HEK293 (cell line): Measurements from ENCODE around the gene SLC9A9.

Experiments used
- CTCF ChIA-PET: fragments of 350-600 bp; formaldehyde crosslinking; extraction: SDS; loops from one replicate; lab custom pipeline; 2021; ENCODE audit warnings: antibody characterized with exemption; lab: Yijun Ruan, JAX
- POLR2A ChIA-PET: fragments of 300-600 bp; formaldehyde crosslinking; extraction: SDS; loops from one replicate; lab custom pipeline; 2020; ENCODE audit warnings: antibody characterized with exemption, inconsistent platforms; lab: Yijun Ruan, JAX
- H3K27ac ChIP-seq: fragments of 200-500 bp; sonication (Bioruptor generic); 2 replicates; pipeline ENCODE4 v1.5.1; 2014; ENCODE audit warnings: low read depth, low read length, control low read depth, inconsistent platforms; ENCODE audit errors: extremely low read depth
- H3K36me3 ChIP-seq, 2 experiments: fragments of 200-500 bp in 1 of 2; sonication (Bioruptor generic) in 1 of 2; 1 replicate in 1 of 2; 2 replicates in 1 of 2; pipeline ENCODE4 v1.5.1; 2014 to 2017; ENCODE audit warnings: inconsistent platforms in 2 of 2, low read length in 2 of 2; ENCODE audit not compliant: control insufficient read depth in 2 of 2, insufficient read depth in 1 of 2
- H3K4me1 ChIP-seq: fragments of 200-500 bp; sonication (Bioruptor generic); 2 replicates; pipeline ENCODE4 v1.5.1; 2014; ENCODE audit warnings: mild to moderate bottlenecking, low read length, inconsistent platforms; ENCODE audit not compliant: control insufficient read depth, insufficient read depth
- H3K4me3 ChIP-seq: 2 replicates; pipeline ENCODE4 v1.5.1; 2011; ENCODE audit warnings: low read depth, mild to moderate bottlenecking, control low read depth, low read length, moderate library complexity
- H3K9me3 ChIP-seq: fragments of 200-500 bp; sonication (Bioruptor generic); 2 replicates; pipeline ENCODE4 v1.5.1; 2014; ENCODE audit warnings: low read depth, low read length, inconsistent platforms; ENCODE audit not compliant: control insufficient read depth, insufficient read depth
- BCL11B ChIP-seq: fragments of 450-650 bp; formaldehyde crosslinking; IDR thresholded peaks from 2 replicates; pipeline ENCODE4 v1.5.1; 2016; ENCODE audit warnings: low read depth, missing biosample characterization, missing genetic modification characterization
- HOXC10 ChIP-seq: sonication (generic); formaldehyde crosslinking; IDR thresholded peaks from 2 replicates; pipeline ENCODE4 v1.8.1; 2023; ENCODE audit warnings: mild to moderate bottlenecking, missing genetic modification reagents
- KLF16 ChIP-seq: fragments of 450-650 bp; formaldehyde crosslinking; IDR thresholded peaks from 2 replicates; pipeline ENCODE4 v1.5.1; 2017; ENCODE audit warnings: missing biosample characterization, missing genetic modification characterization
- SP2 ChIP-seq: fragments of 450-650 bp; formaldehyde crosslinking; IDR thresholded peaks from 2 replicates; pipeline ENCODE4 v1.5.1; 2016; ENCODE audit warnings: missing biosample characterization, missing genetic modification characterization
- YY1 ChIP-seq: fragments of 450-650 bp; formaldehyde crosslinking; IDR thresholded peaks from 2 replicates; pipeline ENCODE4 v1.5.1; 2018; ENCODE audit warnings: missing biosample characterization, missing genetic modification characterization
- ZBTB1 ChIP-seq: fragments of 450-650 bp; formaldehyde crosslinking; IDR thresholded peaks from 2 replicates; pipeline ENCODE4 v1.5.1; 2016; ENCODE audit warnings: missing biosample characterization, missing genetic modification characterization
- ZBTB20 ChIP-seq: fragments of 450-650 bp; formaldehyde crosslinking; IDR thresholded peaks from 2 replicates; pipeline ENCODE4 v1.5.1; 2016; ENCODE audit warnings: missing biosample characterization, missing genetic modification characterization
- ZEB2 ChIP-seq: fragments of 450-650 bp; formaldehyde crosslinking; IDR thresholded peaks from 2 replicates; pipeline ENCODE4 v1.5.1; 2016; ENCODE audit warnings: missing biosample characterization, missing genetic modification characterization
- ZNF16 ChIP-seq: fragments of 450-650 bp; formaldehyde crosslinking; IDR thresholded peaks from 2 replicates; pipeline ENCODE4 v1.5.1; 2016; ENCODE audit warnings: low read depth, missing biosample characterization, missing genetic modification characterization
- ZNF169 ChIP-seq: fragments of 450-650 bp; formaldehyde crosslinking; IDR thresholded peaks from 2 replicates; pipeline ENCODE4 v1.5.1; 2016; ENCODE audit warnings: missing biosample characterization, missing genetic modification characterization
- ZNF19 ChIP-seq: fragments of 450-650 bp; formaldehyde crosslinking; IDR thresholded peaks from 2 replicates; pipeline ENCODE4; 2016; ENCODE audit warnings: missing biosample characterization, missing genetic modification characterization, low read depth
- ZNF211 ChIP-seq: fragments of 450-650 bp; formaldehyde crosslinking; IDR thresholded peaks from 2 replicates; pipeline ENCODE4 v1.5.1; 2016; ENCODE audit warnings: low read depth, missing biosample characterization, missing genetic modification characterization
- ZNF426 ChIP-seq: fragments of 450-650 bp; formaldehyde crosslinking; IDR thresholded peaks from 2 replicates; pipeline ENCODE4 v1.5.1; 2017; ENCODE audit warnings: missing biosample characterization, missing genetic modification characterization, mild to moderate bottlenecking, inconsistent platforms, moderate library complexity
- ZNF549 ChIP-seq: fragments of 450-650 bp; IDR thresholded peaks from 2 replicates; pipeline ENCODE4 v1.5.1; 2018; ENCODE audit warnings: missing biosample characterization, missing genetic modification characterization, mild to moderate bottlenecking, inconsistent platforms, moderate library complexity
- ZNF596 ChIP-seq: fragments of 450-650 bp; IDR thresholded peaks from 2 replicates; pipeline ENCODE4 v1.5.0; 2018; ENCODE audit warnings: missing biosample characterization, mild to moderate bottlenecking, missing genetic modification characterization, moderate library complexity
- ZNF600 ChIP-seq: fragments of 450-650 bp; formaldehyde crosslinking; IDR thresholded peaks from 2 replicates; pipeline ENCODE4 v1.5.1; 2016; ENCODE audit warnings: missing biosample characterization, missing genetic modification characterization
- ZNF624 ChIP-seq: fragments of 450-650 bp; formaldehyde crosslinking; IDR thresholded peaks from 2 replicates; pipeline ENCODE4 v1.5.1; 2017; ENCODE audit warnings: missing biosample characterization, missing genetic modification characterization
- ZNF658 ChIP-seq: fragments of 450-650 bp; formaldehyde crosslinking; IDR thresholded peaks from 2 replicates; pipeline ENCODE4; 2016; ENCODE audit warnings: missing biosample characterization, missing genetic modification characterization
- ZNF76 ChIP-seq: fragments of 450-650 bp; formaldehyde crosslinking; IDR thresholded peaks from 2 replicates; pipeline ENCODE4; 2016; ENCODE audit warnings: low read depth, missing biosample characterization, missing genetic modification characterization, borderline replicate concordance
- ZNF843 ChIP-seq: fragments of 450-650 bp; formaldehyde crosslinking; IDR thresholded peaks from 2 replicates; pipeline ENCODE4 v1.5.1; 2016; ENCODE audit warnings: missing biosample characterization, missing genetic modification characterization
- TF ChIP-seq, protein P1 (sequence below): fragments of 450-650 bp; formaldehyde crosslinking; IDR thresholded peaks from 2 replicates; pipeline ENCODE4 v1.5.1; 2016; ENCODE audit warnings: missing biosample characterization, missing genetic modification characterization
- TF ChIP-seq, protein P2 (sequence below): fragments of 450-650 bp; formaldehyde crosslinking; IDR thresholded peaks from 2 replicates; pipeline ENCODE4 v1.5.1; 2016; ENCODE audit warnings: missing biosample characterization, missing genetic modification characterization
- TF ChIP-seq, protein P3 (sequence below): fragments of 450-650 bp; formaldehyde crosslinking; IDR thresholded peaks from 2 replicates; pipeline ENCODE4 v1.5.1; 2016; ENCODE audit warnings: missing biosample characterization, missing genetic modification characterization
- TF ChIP-seq, protein P4 (sequence below): fragments of 450-650 bp; formaldehyde crosslinking; IDR thresholded peaks from 2 replicates; pipeline ENCODE4 v1.5.1; 2016; ENCODE audit warnings: missing biosample characterization, missing genetic modification characterization

The SLC9A9 gene

DNA sequence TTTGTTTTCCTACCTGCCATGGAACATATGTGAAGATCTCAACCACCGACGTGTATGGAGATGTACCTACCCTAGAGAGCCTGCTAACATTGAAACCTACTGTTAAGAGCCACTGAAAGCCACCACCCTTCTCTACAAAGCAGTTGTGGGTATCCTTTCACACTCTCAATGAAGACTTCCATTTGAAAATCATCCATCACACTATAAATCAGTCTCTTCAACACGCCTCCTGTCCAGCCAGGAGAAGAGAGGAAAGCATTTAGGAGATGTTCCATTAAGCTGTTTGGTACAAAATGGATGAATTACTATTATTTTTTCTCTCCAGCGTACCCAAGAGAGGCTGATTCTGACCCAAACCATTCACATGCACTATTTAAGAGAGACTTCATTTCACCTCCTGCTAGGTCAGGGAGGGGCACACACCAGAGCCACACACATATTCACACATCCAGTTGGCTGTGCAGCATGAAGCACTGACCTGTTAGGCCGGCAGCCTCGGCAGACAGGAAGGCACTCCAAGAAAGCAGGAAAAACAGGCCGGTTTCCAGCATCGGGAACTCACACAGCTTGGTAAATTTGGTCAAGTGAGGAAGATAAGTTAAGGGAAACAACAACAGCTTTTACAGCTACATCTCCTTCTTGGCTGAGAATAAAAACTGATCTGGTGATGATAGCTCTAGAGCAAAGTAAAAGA, 274.5 kb downstream of the SLC9A9 start (continued):
- TF ChIP-seq, protein P1, sequence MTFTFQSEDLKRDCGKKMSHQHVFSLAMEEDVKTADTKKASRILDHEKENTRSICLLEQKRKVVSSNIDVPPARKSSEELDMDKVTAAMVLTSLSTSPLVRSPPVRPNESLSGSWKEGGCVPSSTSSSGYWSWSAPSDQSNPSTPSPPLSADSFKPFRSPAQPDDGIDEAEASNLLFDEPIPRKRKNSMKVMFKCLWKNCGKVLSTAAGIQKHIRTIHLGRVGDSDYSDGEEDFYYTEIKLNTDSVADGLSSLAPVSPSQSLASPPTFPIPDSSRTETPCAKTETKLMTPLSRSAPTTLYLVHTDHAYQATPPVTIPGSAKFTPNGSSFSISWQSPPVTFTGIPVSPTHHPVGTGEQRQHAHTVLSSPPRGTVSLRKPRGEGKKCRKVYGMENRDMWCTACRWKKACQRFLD (tag by site-specific recombination) = no peak
- TF ChIP-seq, all 188 proteins: peak for 0

DNA sequence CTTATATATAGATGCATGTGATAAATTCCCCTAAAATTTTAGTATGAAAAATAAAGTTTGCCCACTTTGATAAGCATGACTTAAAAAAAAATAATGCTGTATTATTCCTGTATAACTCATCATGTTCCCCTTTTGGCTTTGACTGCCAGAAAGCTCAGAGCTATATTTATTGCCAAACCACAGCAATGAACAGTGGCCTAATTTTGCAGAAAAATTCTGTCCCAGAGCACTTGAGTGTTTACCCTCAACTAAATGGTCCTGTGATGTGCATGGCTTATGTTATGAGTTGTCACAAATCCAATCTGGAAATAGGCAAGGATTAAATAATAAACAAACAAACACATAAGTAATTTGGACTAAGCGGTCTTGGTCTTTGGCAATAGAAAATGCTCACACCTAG, 276.7 kb downstream of the SLC9A9 start:
- no peak overlapping the region for H3K4me3 ChIP-seq
- no peaks in the 10 kb centered on the region for H3K9me3 ChIP-seq
- ChIA-PET CTCF (no interaction called here), POLR2A (no interaction called here)
- H3K36me3 ChIP-seq = no peaks in the 10 kb centered on the region
- no peak overlapping the region for H3K27ac ChIP-seq
- no peaks in the 10 kb centered on the region for H3K4me1 ChIP-seq
- TF ChIP-seq SP2 (tag by site-specific recombination) = no peak
- TF ChIP-seq, protein P2, sequence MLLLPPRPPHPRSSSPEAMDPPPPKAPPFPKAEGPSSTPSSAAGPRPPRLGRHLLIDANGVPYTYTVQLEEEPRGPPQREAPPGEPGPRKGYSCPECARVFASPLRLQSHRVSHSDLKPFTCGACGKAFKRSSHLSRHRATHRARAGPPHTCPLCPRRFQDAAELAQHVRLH (tag by site-specific recombination) = no peak

DNA sequence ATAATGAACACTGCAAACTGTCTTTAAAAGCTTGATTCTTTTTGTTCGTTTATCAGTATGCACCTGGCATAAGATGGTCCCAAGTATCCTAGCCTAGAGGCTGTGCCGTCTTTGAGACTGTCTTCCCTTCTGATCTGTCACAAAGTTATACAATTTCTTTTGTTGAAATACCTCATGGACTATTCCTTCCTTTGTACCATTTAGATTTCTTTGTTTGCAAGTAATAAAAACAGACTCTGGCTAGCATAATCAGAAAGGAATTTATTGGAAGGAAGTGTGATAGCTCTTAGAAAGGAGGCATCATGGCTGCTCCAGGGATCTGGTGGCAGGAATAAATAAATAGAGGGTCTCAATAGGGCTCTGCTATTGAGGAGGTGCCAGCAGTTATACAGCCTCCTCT, 280.4 kb downstream of the SLC9A9 start:
- ChIA-PET POLR2A (no interaction called here), CTCF (no interaction called here)
- Histone ChIP-seq H3K4me1 (no peaks in the 10 kb centered on the region), H3K36me3 (no peaks in the 10 kb centered on the region), H3K9me3 (no peaks in the 10 kb centered on the region), H3K4me3 (no peak overlapping the region), H3K27ac (no peak overlapping the region)
- TF ChIP-seq ZNF169 (tag by site-specific recombination) = no peak
- TF ChIP-seq ZNF843 (tag by site-specific recombination) = no peak
- TF ChIP-seq YY1 (tag by site-specific recombination) = no peak
- TF ChIP-seq ZNF211 (tag by site-specific recombination) = no peak
- TF ChIP-seq ZNF549 = no peak
- no peak for TF ChIP-seq HOXC10 (CRISPR knock-in tag)

DNA sequence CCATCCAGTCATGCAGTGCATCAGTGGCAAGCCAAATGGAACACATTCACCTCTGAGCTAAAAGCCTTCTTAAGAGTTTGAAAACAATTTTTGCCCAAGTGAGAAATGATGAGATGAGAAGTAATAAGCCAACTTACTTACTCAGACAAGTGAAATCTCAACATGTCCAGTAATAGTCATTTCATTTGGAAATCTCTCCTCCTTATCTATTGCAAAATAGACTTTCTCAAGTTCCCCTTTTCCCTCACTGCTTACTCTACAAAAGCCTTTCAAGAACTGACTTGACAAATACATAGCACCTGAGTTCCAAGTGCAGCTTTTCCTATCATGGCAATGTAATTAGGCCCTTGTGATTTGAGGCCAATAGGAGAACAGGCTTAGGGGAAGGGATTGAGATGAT, 282.3 kb downstream of the SLC9A9 start:
- POLR2A ChIA-PET = no interaction called here
- CTCF ChIA-PET = no interaction called here
- TF ChIP-seq ZNF76 (tag by site-specific recombination) = no peak
- no peak for TF ChIP-seq ZBTB1 (tag by site-specific recombination)
- no peak for TF ChIP-seq ZNF19 (tag by site-specific recombination)
- TF ChIP-seq, protein P3, sequence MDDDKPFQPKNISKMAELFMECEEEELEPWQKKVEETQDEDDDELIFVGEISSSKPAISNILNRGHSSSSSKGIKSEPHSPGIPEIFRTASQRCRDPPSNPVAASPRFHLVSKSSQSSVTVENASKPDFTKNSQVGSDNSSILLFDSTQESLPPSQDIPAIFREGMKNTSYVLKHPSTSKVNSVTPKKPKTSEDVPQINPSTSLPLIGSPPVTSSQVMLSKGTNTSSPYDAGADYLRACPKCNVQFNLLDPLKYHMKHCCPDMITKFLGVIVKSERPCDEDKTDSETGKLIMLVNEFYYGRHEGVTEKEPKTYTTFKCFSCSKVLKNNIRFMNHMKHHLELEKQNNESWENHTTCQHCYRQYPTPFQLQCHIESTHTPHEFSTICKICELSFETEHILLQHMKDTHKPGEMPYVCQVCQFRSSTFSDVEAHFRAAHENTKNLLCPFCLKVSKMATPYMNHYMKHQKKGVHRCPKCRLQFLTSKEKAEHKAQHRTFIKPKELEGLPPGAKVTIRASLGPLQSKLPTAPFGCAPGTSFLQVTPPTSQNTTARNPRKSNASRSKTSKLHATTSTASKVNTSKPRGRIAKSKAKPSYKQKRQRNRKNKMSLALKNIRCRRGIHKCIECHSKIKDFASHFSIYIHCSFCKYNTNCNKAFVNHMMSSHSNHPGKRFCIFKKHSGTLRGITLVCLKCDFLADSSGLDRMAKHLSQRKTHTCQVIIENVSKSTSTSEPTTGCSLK (tag by site-specific recombination) = no peak
- TF ChIP-seq BCL11B (tag by site-specific recombination) = no peak
- TF ChIP-seq, protein P4, sequence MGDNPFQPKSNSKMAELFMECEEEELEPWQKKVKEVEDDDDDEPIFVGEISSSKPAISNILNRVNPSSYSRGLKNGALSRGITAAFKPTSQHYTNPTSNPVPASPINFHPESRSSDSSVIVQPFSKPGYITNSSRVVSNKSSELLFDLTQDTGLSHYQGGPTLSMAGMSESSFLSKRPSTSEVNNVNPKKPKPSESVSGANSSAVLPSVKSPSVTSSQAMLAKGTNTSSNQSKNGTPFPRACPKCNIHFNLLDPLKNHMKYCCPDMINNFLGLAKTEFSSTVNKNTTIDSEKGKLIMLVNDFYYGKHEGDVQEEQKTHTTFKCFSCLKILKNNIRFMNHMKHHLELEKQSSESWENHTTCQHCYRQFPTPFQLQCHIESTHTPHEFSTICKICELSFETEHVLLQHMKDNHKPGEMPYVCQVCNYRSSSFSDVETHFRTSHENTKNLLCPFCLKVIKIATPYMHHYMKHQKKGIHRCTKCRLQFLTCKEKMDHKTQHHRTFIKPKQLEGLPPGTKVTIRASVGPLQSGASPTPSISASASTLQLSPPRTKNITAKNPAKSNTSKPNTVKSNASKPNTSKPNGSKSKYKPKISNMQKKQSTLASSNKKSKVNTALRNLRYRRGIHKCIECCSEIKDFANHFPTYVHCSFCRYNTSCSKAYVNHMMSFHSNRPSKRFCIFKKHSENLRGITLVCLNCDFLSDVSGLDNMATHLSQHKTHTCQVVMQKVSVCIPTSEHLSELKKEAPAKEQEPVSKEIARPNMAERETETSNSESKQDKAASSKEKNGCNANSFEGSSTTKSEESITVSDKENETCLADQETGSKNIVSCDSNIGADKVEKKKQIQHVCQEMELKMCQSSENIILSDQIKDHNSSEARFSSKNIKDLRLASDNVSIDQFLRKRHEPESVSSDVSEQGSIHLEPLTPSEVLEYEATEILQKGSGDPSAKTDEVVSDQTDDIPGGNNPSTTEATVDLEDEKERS = no peak
- TF ChIP-seq ZNF600 (tag by site-specific recombination) = no peak
- TF ChIP-seq ZNF426 (tag by site-specific recombination) = no peak
- no peak for TF ChIP-seq ZNF596
- no peak for TF ChIP-seq ZNF624 (tag by site-specific recombination)
- TF ChIP-seq ZBTB20 (tag by site-specific recombination) = no peak
- no peak for TF ChIP-seq ZNF16
- TF ChIP-seq ZEB2 (tag by site-specific recombination) = no peak
- no peak for TF ChIP-seq ZNF658
- TF ChIP-seq KLF16 (tag by site-specific recombination) = no peak

More for the DNA sequence above, 282.3 kb downstream of the SLC9A9 start:
- Histone ChIP-seq H3K4me1 (no peaks in the 10 kb centered on the region), H3K27ac (no peak overlapping the region), H3K9me3 (no peaks in the 10 kb centered on the region), H3K36me3 (no peaks in the 10 kb centered on the region), H3K4me3 (no peak overlapping the region)
